Measurements from ENCODE around the gene MDC1. TPM values are rescaled to one million over a fixed set of nuclear protein-coding genes. Genes with fewer than 3 reads are reported as not detected.

The MDC1 gene
- total and polyA plus RNA-seq, 2 of the 13 experiments (the other 11 are each of a cell fraction or from before 2014, with no cell fraction given): 8.4 to 14.0 TPM

GRCh38 chr6:30654798-30655742 is 62.0 kb downstream of the MDC1 start (continued):
- TF ChIP-seq ZNF687 (CRISPR knock-in tag; IDR thresholded peaks at IDR 0.05) (peak; percentile 80), ZNF280D (CRISPR knock-in tag; IDR thresholded peaks at IDR 0.05) (peak; percentile 25; the same call in 1 of the 2 replicates), YEATS2 (CRISPR knock-in tag; IDR thresholded peaks at IDR 0.05; ENCODE audit: borderline replicate concordance) (peak; percentile 80; the same call in 1 of the 2 replicates), AKAP8 (CRISPR knock-in tag; IDR thresholded peaks at IDR 0.05) (0 out of 2 replicates have a peak, but pooled peaks have one; percentile 46), TIGD3 (CRISPR knock-in tag; IDR thresholded peaks at IDR 0.05; ENCODE audit: borderline replicate concordance) (no peak), KAT2B (IDR thresholded peaks at IDR 0.05; ENCODE audit: borderline replicate concordance, low read depth, low read length) (no peak), FOXO1 (CRISPR knock-in tag; IDR thresholded peaks at IDR 0.05) (peak; percentile 99), RBM22 (optimal IDR thresholded peaks at IDR 0.05; ENCODE audit: low read length) (no peak), ZNF776 (CRISPR knock-in tag; IDR thresholded peaks at IDR 0.05) (no peak), ZBTB44 (CRISPR knock-in tag; IDR thresholded peaks at IDR 0.05) (no peak), FOXP4 (CRISPR knock-in tag; IDR thresholded peaks at IDR 0.05) (peak; percentile 87), ATF7-NPFF (CRISPR knock-in tag; IDR thresholded peaks at IDR 0.05; ENCODE audit: low read depth) (0 out of 2 replicates have a peak, but pooled peaks have one; percentile 52), NBN (conservative IDR thresholded peaks at IDR 0.05) (no peak), ZFP36L2 (CRISPR knock-in tag; IDR thresholded peaks at IDR 0.05) (no peak), ISX (CRISPR knock-in tag; conservative IDR thresholded peaks at IDR 0.05) (no peak)

All from HepG2 (cell line).